ENCODE data around the gene VWDE. TPM values are rescaled to one million over a fixed set of nuclear protein-coding genes. Genes with fewer than 3 reads are reported as not detected.

Gene VWDE
- total and polyA plus RNA-seq, 7 donors, result 0.05 TPM; not detected in 6

DNA sequence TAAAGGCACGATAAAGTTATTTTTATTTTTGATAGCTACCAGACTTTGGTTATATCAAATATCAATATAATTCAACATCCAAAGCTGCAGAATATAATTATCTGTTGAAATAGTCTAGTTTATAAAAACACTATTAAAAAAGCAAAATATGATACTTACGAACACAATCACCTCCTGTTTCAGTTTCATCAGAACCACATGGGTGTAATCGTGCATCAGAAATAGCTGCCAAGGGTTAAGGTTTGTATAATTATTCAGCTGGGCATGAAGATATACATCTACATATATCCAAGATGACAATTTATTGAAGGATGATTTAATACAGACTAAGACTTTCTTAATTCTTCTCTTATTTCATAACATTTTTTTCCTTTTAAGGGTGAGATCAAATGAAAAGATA lies 20.3 kb downstream of the VWDE start:
- TF ChIP-seq, protein P1, sequence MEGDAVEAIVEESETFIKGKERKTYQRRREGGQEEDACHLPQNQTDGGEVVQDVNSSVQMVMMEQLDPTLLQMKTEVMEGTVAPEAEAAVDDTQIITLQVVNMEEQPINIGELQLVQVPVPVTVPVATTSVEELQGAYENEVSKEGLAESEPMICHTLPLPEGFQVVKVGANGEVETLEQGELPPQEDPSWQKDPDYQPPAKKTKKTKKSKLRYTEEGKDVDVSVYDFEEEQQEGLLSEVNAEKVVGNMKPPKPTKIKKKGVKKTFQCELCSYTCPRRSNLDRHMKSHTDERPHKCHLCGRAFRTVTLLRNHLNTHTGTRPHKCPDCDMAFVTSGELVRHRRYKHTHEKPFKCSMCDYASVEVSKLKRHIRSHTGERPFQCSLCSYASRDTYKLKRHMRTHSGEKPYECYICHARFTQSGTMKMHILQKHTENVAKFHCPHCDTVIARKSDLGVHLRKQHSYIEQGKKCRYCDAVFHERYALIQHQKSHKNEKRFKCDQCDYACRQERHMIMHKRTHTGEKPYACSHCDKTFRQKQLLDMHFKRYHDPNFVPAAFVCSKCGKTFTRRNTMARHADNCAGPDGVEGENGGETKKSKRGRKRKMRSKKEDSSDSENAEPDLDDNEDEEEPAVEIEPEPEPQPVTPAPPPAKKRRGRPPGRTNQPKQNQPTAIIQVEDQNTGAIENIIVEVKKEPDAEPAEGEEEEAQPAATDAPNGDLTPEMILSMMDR (IDR thresholded peaks at IDR 0.05), result no peak
- Histone ChIP-seq H3K27me3 (ENCODE audit: insufficient read depth in 3 of 3, low read length in 2 of 3) (no peaks in the 10 kb centered on the region), H3K4me3 (no peak overlapping the region), H3K4me1 (no peaks in the 10 kb centered on the region), H3K9me3 (no peaks in the 10 kb centered on the region), H3K27ac (no peak overlapping the region), H3K36me3 (ENCODE audit: insufficient read depth in 1 of 2, low read depth in 1 of 2) (no peaks in the 10 kb centered on the region)
- intact Hi-C loops (cut with DNase I), result no loop called here
- DNase-seq, result no peak
- 41 to 66% (median 63%) methylated on average over 3 of the region's 3 CpGs for WGBS, 3 donors
- no peak for ATAC-seq

DNA sequence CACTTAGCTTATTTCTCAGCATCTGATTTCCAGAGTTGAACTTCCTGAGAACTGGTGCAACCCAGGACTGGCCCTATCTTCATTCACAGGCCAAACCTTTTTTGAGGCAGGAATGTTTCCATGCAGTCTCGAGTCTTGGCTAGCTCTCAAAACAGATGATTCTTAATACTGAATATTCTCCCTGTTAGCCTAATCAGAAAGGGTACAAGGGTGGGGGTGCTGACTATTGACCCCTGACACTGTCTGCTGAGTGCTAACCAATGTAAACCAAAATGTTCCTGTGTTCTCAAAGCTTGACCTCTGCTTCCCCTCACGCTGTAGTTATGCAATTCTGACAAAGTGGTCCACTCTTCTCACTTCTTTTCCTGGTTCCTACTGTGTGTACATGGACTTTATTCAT lies 25.3 kb downstream of the VWDE start:
- no peaks in the 10 kb centered on the region for H3K9me3 ChIP-seq
- DNase-seq, result no peak
- ATAC-seq, result no peak
- no peak overlapping the region for H3K27ac ChIP-seq
- intact Hi-C loops (cut with DNase I), result no loop called here
- no peaks in the 10 kb centered on the region for H3K36me3 ChIP-seq (ENCODE audit: insufficient read depth in 1 of 2, low read depth in 1 of 2)
- 48 to 68% (median 62%) methylated on average over 2 of the region's 2 CpGs for WGBS, 3 donors
- no peaks in the 10 kb centered on the region for H3K4me1 ChIP-seq
- H3K4me3 ChIP-seq, result no peak overlapping the region
- TF ChIP-seq, protein P1 (IDR thresholded peaks at IDR 0.05), result no peak
- H3K27me3 ChIP-seq (ENCODE audit: insufficient read depth in 3 of 3, low read length in 2 of 3), result no peaks in the 10 kb centered on the region

DNA sequence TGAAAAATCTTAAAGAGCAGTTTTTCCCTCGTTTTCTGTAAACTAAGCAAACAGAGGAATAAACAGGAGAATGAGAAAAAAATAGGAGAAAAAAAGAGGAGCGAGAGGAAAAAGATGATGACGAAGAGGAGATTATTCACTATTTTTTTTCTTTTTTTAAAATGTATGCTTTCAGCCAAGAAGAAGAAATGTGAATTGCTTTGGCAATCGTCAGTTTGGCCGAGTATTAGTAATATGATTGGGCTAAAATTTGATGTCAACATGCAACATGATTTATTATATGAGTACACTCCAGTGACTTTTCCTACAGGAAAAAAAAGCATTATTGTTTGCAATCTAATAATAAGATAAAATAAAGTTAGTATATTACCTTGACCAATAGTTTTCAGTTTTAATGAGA lies 26.3 kb downstream of the VWDE start:
- Histone ChIP-seq H3K27me3 (ENCODE audit: insufficient read depth in 3 of 3, low read length in 2 of 3) (no peaks in the 10 kb centered on the region), H3K9me3 (no peaks in the 10 kb centered on the region), H3K4me3 (no peak overlapping the region), H3K4me1 (no peaks in the 10 kb centered on the region), H3K27ac (no peak overlapping the region), H3K36me3 (ENCODE audit: insufficient read depth in 1 of 2, low read depth in 1 of 2) (no peaks in the 10 kb centered on the region)
- WGBS, 3 donors, result 70 to 75% (median 71%) methylated on average over 5 of the region's 5 CpGs
- DNase-seq (no peak), ATAC-seq (no peak)
- intact Hi-C loops (cut with DNase I), result no loop called here
- TF ChIP-seq, protein P1 (IDR thresholded peaks at IDR 0.05), result no peak

DNA sequence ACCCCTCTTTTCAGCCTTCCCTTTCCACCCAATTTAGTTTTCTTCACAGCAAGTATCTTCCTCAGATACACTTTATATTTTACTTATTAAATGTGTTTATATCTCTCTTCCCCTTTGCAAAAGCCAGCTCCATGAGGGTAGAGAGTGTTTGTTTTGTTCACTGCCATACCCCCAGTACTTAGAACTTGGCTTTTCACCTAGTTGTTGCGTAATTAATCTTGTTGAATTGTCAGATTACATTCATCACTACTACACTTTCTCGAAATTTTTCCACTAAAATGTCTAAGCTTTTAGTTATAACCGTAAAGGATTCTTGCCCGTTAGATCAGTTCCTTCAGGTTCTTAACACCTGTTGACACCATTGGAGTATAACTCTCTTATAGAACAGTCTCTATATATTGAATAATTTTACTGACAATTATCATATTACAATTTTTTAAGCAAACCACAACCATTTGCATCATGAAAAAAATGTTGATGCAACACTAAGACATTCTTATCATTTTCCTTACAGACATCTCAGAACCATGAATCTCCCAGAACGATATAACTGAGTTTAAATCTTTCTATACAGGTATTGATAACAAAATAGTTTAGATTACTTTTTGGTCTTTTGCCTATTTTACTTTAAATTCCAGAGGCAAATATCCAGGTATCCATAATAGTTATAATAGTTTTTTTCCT lies 29.9 kb downstream of the VWDE start:
- TF ChIP-seq, protein P1 (IDR thresholded peaks at IDR 0.05), result no peak
- intact Hi-C loops (cut with DNase I), result no loop called here
- no peaks in the 10 kb centered on the region for H3K27me3 ChIP-seq (ENCODE audit: insufficient read depth in 3 of 3, low read length in 2 of 3)
- no peaks in the 10 kb centered on the region for H3K9me3 ChIP-seq
- H3K4me1 ChIP-seq, result no peaks in the 10 kb centered on the region
- H3K27ac ChIP-seq, result no peak overlapping the region
- H3K4me3 ChIP-seq, result no peak overlapping the region
- ATAC-seq (no peak), DNase-seq (no peak)
- H3K36me3 ChIP-seq (ENCODE audit: insufficient read depth in 1 of 2, low read depth in 1 of 2), result no peaks in the 10 kb centered on the region
- WGBS, 3 donors, result 77 to 79% (median 78%) methylated on average over 5 of the region's 5 CpGs

DNA sequence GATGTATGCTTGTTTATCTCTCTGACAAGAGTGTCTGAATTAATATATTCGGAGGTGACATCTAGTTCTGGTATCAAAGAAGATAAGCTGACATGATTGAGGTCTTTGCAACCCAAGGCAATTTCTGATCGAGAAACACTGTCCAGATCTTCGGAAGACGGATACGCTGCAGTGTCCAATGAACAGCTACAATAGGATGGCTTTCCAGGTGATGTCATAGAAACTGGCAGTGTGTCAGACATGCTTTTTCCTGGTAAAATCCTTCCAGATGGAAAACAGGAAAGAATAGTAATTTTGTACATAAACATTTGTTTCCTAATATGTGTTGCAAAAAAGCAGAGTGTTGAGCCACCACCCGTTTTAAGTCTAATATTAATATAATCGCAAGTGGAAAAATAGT lies 33.4 kb downstream of the VWDE start:
- Histone ChIP-seq H3K4me3 (peak overlapping the region; percentile 9), H3K27me3 (ENCODE audit: insufficient read depth in 3 of 3, low read length in 2 of 3) (no peaks in the 10 kb centered on the region), H3K4me1 (no peaks in the 10 kb centered on the region), H3K9me3 (no peaks in the 10 kb centered on the region), H3K27ac (no peak overlapping the region), H3K36me3 (ENCODE audit: insufficient read depth in 1 of 2, low read depth in 1 of 2) (no peaks in the 10 kb centered on the region)
- 63 to 68% (median 64%) methylated on average over 7 of the region's 7 CpGs for WGBS, 3 donors
- TF ChIP-seq, protein P1 (IDR thresholded peaks at IDR 0.05), result no peak
- intact Hi-C loops (cut with DNase I), result no loop called here
- ATAC-seq (no peak), DNase-seq (no peak)
